ENCODE measurements around the gene SIN3A.
"Not testable (repeated sequence)": the region's sequence is repeated elsewhere in the genome, so short reads cannot be mapped to it uniquely, and the experiment has no call there.

Gene SIN3A

DNA sequence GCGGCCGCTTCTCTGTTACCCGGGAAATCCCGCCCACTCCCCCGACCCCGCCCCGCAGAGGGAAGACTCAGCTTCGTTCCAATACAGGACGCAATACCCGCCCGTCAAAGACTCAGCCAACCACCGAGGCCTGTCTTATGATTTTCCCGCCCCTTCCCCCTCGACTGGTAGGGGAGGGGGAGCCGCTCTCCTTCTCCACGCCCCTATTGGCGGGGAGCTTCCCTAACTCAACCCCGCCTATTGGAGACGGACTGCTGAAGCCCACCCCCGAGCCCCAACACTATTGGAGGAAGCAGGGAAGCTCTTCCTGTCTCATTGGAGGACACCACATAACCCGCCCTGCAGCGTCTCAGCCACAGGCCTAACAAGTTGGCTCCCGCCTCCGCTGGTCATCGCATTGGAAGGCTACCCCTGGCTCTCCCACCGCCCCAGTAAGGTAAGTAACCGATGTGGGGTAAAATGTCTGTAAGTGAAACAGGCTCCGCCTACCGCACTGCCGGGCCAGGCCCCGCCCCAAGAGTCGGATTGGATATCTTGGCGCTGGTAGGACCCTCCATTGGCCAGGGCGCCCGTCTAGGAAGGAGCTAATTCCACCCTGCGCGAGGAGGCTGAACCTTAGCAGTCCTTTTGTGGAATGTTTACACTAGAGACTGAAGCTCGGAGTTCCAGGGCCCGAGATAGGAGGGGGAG, at the start of gene SIN3A:
SIN3A (minus strand) TSS at position 17 of the 690 bp plus-strand sequence. CDS start 21,315 bp downstream, outside the sequence.
- peak; percentile 81 for DNase-seq (ENCODE audit: low spot score)

DNA sequence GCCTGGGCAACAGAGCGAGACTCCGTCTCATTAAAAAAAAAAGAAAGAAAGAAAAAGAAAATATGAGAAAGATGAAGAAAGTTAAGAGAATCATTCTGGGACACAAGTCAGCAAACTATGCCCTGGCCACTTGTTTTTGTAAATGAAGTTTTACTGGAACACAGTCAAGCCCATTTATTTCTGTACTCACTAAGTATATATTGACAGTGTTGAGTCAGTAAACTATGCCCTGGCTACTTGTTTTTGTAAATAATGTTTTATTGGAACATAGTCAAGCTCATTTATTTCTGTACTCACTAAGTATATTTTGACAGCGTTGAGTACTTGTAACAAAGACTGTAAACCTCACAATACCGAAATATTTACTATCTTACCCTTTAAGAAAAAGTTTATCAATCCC, 42.2 kb upstream of the SIN3A start:
- DNase-seq (ENCODE audit: low spot score), result no peak

DNA sequence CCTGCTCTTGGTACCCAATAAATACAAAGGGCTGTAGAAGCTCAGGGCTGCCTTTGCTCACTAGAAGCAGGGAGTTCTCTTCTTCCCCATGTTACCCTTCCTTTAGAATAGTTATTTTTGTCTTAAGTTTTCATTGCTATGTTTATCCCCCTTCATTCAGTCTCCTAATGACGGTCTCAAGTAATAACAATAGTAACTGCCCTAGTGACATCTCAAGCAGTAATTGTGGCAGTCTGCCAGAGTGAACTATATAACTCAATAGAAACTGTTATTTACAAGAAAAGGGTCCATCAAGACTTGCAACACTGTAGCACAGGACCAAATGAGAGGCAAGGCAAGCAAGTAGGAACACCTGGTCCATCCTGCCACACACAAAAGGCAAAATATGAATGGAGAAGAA, 32.5 kb upstream of the SIN3A start:
- no peak for DNase-seq (ENCODE audit: low spot score)

DNA sequence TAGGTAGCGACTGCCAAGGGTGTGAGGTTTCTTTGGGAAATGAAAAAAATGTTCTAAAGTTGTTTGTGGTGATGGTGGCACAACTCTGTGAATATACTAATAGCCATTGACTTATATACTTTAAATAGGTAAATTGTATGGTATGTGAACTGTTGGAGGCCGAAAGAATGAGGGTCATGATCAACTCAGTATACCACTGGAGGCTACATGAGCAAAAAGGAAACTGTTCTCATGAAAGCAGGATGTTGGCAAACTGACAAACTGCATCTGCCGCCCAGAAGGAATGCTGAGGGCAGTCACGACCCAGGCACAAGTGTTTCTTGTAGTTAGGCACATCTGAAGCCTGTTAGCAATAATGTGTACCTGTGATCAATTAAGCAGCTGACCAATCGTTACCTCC, 32.1 kb upstream of the SIN3A start:
- not testable (repeated sequence) for DNase-seq (ENCODE audit: low spot score)

DNA sequence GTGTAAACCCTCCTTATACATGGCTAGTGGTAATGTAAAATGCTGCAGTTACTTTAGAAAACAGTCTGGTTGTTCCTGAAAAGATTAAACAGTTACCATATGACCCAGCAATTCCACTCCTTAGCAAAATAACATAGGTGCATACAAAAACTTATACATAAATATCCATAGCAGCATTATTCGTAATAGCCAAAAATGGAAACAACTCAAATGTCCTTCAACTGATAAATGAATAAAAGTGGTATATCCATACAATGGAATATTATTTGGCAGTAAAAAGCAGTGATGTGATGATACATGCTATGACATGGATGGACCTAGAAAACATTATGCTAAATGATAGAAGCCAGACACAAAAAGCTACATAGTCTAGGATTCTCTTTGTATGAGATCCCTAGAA, 31.6 kb upstream of the SIN3A start:
- DNase-seq (ENCODE audit: low spot score), result no peak

DNA sequence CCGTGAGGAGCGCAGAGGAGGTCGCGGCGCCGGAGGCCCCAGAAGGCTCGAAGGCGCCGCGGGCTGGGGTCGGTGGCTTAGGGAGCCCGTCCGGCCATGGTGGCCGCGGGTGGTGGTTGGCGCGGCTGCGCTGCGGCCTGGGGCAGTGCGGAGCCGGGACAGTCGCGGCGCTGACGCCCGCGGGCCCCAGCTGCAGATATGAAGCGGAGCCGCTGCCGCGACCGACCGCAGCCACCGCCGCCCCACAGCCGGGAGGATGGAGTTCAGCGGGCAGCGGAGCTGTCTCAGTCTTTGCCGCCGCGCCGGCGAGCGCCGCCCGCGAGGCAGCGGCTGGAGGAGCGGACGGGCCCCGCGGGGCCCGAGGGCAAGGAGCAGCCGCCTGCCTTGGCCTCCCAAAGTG, 29.0 kb upstream of the SIN3A start:
- DNase-seq (ENCODE audit: low spot score), result not testable (repeated sequence)

DNA sequence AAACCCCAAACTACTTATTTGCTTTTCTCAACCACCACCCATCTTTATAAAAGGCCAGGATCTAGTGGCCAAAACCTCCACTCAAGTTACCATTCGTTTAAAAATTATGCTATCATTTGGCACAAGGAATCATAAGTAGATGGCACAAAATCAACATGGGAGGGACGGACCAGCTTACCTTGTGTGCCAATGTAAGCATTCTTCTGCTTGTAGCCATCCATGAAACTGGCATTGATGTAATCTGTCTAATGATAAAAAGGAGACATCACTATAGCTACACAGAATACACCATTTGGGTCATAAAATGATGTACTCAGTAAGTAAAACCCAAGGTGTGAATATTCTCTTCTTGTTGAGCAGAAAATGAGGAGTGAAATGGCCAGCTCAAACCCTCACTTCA, 28.2 kb upstream of the SIN3A start:
- no peak for DNase-seq (ENCODE audit: low spot score)

DNA sequence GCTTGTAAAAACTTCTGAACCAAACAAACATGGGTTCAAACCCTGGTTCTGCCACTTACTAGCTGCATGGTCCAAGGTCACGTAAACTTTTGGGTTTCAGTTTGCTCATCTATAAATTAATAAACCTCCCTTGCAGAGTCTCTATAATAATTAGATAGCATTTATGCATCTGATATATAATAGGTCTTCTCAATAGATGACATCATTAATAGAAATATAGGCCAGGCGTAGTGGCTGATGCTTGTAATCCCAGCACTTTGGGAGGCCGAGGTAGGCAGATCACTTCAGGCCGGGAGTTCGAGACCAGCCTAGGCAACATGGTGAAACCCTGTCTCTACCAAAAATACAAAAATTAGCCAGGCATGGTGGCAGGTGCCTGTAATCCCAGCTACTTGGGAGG, 25.6 kb upstream of the SIN3A start:
- not testable (repeated sequence) for DNase-seq (ENCODE audit: low spot score)

DNA sequence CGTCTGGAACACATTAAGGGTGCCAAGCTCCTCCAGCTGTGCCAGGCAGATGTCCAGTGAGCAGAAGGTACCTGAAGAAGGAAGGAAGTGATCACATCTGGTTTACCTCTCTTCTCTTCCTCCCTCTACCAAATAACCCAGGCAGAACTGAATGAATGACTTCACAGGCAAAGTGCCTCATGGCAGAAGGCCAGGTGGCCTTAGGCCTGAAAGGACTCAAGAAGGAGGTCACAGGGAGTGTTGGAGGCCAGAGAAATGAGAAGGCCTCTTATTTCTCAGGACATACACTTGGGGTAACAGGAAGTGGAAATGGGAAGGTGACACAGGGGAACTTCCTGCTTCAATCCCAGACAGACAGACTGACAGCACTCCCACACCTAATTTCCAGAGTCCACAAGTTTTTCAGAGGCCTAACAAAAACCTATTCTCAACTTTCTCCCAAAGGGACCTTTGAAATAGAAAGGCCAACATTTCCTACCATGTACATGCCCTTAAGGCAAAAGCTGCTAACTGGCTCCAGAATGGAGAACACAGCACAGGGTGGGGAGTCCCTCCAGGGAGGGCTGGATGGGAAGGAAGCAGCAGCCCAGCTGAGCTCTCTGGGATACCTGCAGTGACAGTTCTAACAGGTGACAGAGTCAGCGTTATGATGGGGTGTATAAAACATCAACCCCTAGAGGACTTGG, 17.6 kb upstream of the SIN3A start:
- DNase-seq (ENCODE audit: low spot score), result no peak

DNA sequence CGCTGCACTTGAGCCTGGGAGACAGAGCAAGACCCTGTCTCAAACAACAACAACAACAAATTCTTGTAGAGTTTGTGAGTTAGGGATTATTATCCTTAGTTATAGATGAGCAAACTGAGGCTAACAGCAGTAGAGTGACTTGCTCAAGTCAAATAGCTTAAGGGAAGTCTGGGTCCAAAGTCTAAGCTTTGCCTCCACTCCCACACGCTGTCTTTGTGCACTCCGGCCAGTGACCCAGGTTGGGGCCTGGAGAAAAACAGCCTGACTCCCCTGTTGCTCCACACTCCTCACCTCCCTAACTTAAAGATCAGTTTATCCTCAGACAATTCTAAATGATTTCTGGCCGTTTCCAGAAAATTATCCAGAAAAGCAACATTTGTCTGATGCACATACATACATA, 9.2 kb upstream of the SIN3A start:
- no peak for DNase-seq (ENCODE audit: low spot score)

DNA sequence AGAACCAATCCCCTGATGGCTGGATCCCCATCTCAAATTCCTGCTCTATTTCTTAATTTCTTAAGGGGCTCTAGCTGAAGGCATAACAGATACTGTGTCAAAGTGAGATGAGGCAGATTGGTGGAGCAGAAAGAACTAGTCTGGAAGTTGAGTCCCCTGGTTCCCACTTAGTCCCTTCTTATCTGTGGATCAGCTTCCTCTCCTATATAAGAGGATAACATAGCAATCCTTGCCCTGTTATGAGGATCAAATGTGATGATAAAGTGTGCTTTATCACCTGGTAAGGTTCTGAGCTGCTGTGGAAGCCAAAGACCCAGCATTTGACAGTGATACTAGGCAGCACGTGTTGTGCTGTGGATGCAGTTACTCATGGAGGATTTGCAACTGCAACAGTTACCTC, 8.1 kb upstream of the SIN3A start:
- no peak for DNase-seq (ENCODE audit: low spot score)

DNA sequence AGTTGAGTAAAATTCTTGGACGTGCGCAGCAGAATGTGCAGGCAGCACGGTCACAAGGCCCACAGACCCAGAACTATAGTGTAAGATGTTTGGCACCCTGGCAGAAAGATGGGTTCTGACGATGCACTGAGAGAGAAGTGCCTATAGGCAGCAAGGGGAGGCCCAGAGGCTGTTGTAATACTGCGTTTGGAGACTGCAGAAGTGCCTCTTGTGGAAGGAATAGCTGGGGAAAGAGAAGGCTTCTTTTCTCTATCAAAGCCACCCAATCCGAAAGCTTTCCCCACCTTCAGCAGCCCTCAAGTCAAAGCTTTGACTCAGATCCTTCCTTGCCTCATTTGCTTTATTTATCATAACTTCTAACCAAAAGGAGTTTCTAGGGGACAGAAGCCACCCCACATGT, 5.2 kb upstream of the SIN3A start:
- DNase-seq (ENCODE audit: low spot score), result no peak

DNA sequence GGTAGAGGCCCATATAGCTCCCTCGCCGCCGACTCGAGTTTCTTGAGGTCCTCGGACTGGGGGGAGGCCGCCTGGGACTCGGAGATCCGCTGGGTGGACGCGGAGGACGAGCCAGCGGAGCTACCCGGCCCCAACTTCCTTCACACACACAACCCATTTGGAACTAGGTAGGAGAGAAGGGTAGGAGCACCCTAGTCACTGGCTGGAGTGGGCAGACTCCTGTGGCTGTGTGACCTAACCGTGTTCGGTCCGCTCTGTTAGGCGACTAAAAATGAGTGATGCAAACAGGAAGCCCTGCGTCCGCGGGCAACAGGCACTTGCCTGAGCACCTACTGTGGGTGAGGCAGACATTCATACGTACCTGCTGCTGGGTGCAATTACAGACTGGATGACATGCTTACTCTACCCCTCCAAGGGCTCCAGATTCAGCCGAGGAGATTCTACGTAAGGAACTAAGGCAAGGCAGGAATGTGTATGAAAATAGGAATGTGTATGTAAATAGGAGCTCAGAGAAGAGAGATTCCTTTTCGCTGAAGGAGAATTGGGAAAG, 4.6 kb upstream of the SIN3A start:
- DNase-seq (ENCODE audit: low spot score), result no peak

DNA sequence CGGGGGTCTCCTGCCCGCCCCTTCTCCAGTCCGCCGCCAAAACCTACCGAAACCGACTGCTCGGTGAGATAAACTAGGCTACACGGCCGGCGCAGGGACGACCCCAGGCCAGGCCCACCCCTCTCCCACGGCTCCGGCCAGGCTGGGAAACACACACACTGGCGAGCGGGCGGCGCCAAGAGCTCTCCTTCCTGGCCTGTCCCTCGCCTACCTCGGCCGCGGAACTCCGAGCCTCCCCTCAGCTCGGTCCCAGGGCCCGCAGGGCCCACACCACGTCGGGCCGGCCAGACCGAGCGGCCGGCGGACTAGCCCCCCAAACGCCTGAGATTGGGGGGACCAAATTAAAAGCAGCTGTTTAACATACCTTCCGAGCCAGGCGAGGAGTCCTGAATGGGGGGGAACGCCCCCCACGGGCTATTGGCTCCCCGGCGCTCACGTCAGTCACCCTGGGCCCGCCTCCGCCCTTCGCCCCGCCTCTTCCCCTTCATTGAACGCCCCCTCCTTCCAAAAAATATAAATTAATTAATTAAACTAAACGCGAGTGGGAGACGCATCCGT, 4.0 kb upstream of the SIN3A start:
- peak; percentile 91 for DNase-seq (ENCODE audit: low spot score)

DNA sequence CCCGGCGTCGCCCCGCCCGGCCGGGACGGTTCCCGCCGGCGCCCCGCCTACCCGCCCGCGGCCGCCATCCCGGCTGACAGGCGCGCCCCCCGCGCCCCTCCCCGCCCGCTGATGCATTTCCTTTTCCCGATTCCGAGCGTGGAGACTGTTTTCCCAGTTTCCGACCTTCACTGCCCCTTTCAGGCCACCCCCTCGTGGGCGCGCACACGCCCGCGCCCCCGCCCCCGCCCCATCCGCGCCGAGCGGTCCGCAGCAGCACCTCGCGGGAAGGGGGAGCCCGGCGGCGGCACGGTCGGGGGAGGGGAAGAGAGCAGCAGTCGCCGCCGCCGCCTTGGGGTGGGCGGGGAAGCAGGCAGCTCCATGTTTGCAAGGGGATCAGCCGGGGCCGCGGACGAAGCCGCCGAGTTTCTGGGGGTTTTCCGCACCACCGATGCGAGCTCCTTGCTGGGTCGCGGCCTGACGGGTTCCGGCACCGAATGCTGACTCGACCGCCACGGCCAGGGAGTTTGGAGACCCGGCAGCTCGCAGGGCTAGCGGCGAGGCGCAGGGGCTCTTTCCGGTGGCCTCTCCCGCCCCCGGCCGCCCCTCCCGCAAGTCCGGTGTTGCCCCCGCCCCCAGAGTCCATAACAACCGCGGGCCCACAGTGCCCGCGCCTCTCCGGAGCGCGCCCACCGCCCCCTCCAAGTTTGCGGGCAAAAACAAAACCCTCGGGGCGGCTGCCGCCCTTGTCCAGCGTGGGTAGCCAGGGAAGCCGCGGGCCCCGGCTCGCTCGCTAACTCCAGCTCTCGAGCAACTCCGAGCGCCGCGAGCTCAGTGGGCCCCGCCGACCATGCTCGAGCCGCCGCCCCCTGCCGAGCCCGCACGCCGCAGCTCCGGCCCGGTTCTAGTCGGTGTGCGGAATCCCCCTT, 3.2 kb upstream of the SIN3A start:
- peak; percentile 74 for DNase-seq (ENCODE audit: low spot score)

DNA sequence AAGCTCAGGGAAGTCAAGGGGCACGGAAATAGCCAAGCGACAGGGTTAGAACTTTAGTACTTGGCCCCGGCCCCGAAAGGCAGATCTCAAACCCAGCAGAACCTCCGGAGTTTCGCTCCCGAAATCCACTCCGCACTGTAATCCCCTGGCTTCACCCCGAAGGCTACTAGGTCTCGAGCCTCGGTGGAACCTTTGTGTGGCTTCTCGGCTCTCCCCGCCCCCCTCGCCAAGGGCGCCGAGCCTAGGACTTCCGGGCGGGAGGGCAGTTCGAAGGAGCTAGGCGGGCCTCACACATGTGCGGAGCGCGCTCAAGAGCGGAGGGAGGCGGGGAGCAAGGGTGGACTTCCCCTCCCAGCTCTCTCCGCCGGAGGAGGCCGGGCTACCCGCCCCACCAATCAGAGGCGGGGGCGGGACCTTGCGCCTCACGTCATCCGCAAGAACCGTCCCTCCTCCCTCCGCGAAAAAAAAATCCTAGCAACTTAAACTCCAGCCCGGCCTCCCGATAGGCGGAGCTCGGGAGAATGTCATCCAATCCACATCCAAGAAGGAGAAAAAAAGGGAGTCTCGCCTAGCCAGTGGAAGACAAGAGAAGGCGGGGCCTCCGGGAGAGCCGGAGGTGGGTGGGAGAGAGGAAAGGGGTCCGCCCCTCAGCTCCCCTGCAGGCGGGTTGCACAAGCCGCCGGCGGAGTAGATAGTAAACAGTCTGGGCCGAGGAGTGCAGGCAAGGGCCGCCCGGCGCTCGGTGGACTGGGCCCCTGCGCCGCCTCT, 2.4 kb upstream of the SIN3A start:
- DNase-seq (ENCODE audit: low spot score), result peak; percentile 91

DNA sequence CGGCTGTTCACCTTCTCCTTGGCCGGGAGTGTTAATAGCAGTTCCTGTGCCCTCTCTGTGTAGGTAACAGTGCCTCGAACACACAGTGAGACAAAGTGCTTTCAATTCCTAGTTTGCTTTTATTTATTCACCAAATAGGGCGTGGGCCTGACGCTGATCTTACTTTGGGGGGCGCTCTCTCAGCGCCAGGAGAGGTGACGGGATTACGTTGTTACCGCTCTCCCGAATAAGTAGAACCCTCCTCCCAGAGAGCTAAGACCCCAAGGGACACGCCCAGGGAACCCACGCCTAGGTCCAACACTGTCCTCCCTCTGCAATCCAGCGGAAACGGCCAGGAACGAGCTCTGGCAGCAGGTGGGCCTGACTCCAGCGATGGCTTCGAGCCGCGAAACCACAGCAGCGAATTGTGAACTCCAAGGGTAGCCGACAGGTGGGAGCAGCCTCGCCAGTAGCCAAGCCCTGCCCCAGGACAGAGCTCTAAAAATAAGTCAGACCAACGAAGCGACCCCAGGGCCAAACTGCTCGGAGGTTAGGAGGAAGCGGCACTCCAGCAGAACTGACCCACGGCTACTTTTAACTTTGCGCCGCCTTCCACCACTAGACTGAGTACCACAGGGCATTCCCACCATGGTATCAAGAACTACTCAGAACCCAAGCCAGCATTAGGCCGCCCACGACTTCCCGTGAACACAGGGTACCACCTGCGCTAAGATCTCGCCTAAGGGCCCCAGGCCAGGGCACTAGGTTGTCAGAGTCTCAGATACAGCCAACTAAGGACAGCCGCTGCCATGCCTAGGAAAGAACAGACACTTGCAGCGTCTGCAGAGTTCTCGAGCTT, 1.6 kb upstream of the SIN3A start:
- no peak for DNase-seq (ENCODE audit: low spot score)

DNA sequence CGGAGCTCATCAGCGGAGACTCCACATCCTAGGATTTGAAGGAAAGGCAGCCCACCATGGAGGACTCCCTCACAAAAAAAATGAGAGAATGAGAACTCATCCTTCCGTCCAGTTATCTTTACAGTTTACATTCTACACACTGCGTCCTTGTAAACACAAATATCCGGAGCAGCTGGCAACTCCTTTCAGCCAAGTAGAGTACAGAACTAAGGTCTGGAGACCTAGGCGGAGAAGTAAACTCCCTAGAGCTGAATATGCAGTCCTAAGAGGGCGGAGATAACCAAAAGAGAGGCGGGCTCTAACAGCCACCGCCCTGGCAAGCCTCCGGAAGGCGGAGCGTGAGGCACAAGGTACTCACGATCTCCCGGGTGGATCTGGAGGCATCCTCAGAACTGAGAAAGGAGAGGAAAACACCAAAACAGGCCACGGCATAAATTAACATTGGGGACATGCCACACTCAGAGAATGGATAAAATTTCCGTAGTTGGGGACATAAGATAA, 924 bp upstream of the SIN3A start:
- peak; percentile 46 for DNase-seq (ENCODE audit: low spot score)

DNA sequence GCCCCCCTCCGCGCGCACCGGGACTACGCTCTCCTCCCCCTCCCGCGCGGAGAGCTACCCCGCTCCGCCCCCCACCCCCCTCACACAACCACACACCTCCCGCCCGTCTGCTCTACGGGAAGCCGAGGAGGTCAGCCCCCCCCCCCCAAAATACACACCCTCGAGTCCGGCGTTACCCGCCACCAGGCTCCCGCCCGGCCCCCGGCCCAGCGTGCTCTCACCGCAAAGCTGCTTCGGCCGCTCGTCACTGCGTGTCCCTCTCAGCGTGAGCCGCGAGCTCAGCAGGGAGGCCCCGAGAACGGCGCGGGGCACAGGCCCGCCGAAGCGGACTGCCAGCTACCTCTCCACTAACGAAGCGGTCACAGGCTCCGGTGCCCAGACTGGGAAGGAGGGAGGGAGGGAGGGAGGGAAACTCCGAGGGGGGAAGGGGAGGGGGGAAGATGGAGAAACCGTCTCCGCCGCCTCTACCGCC, 252 bp downstream of the SIN3A start:
- no peak for DNase-seq (ENCODE audit: low spot score)
